CD14-positive monocyte (primary cell): ENCODE measurements around the gene BCR. TPM values are rescaled to one million over a fixed set of nuclear protein-coding genes. Genes with fewer than 3 reads are reported as not detected.

Source experiments
- DNase-seq, 3 donors: peaks; one replicate each; pipeline ENCODE4 v3.0.0-alpha.2; 2011 to 2022
- H2AFZ ChIP-seq: 2 replicates; pipeline ENCODE4 v1.6.0; 2012; ENCODE audit warnings: mild to moderate bottlenecking, low read depth, low read length, inconsistent platforms; ENCODE audit not compliant: insufficient read depth, poor library complexity, severe bottlenecking
- H3K27ac ChIP-seq, 2 donors: 1 replicate in 1 of 2; 2 replicates in 1 of 2; pipeline ENCODE4 v1.5.1; 2012 to 2013; ENCODE audit warnings: low read length in 2 of 2, control low read depth in 1 of 2, inconsistent platforms in 1 of 2, low read depth in 1 of 2, mild to moderate bottlenecking in 1 of 2
- H3K27me3 ChIP-seq, 2 donors: one replicate each; pipeline versions ENCODE4 v1.6.0 to v1.6.1; 2011 to 2013; ENCODE audit warnings: low read length in 2 of 2; ENCODE audit not compliant: control insufficient read depth in 2 of 2, insufficient read depth in 2 of 2
- H3K36me3 ChIP-seq, 2 donors: replicated peaks in 1 of 2; 1 replicate in 1 of 2; 2 replicates in 1 of 2; pipeline versions ENCODE4 v1.5.1 to v1.6.1; 2012 to 2013; ENCODE audit warnings: low read length in 2 of 2, control low read depth in 1 of 2, inconsistent platforms in 1 of 2, mild to moderate bottlenecking in 1 of 2; ENCODE audit not compliant: insufficient read depth in 2 of 2, control insufficient read depth in 1 of 2
- H3K4me1 ChIP-seq, 2 donors: 1 replicate in 1 of 2; 2 replicates in 1 of 2; pipeline versions ENCODE4 v1.5.1 to v1.6.1; 2012 to 2013; ENCODE audit warnings: low read length in 2 of 2, control low read depth in 1 of 2, inconsistent platforms in 1 of 2, mild to moderate bottlenecking in 1 of 2, moderate library complexity in 1 of 2; ENCODE audit not compliant: insufficient read depth in 2 of 2, control insufficient read depth in 1 of 2
- H3K4me2 ChIP-seq: replicated peaks from 2 replicates; pipeline ENCODE3; 2012; ENCODE audit warnings: low read length, moderate library complexity, mild to moderate bottlenecking; ENCODE audit not compliant: poor library complexity, severe bottlenecking; ENCODE audit errors: extremely low read depth
- H3K4me3 ChIP-seq, 3 experiments: fragments of 200-600 bp in 1 of 3; sonication (generic) in 1 of 3; replicated peaks in 1 of 3; 1 replicate in 2 of 3; 2 replicates in 1 of 3; pipeline ENCODE4 v1.5.1; 2011 to 2013; ENCODE audit warnings: low read length in 3 of 3, mild to moderate bottlenecking in 3 of 3, control low read depth in 2 of 3, low read depth in 2 of 3, inconsistent platforms in 1 of 3, moderate library complexity in 1 of 3
- H3K79me2 ChIP-seq: 2 replicates; pipeline ENCODE4 v1.6.0; 2012; ENCODE audit warnings: mild to moderate bottlenecking, control low read depth, inconsistent platforms, low read length, moderate library complexity; ENCODE audit not compliant: insufficient read depth
- H3K9ac ChIP-seq: 2 replicates; pipeline ENCODE4 v1.6.0; 2017; ENCODE audit warnings: low read length, mild to moderate bottlenecking; ENCODE audit not compliant: insufficient read depth, poor library complexity, severe bottlenecking
- H3K9me3 ChIP-seq, 2 donors: replicated peaks in 1 of 2; 1 replicate in 1 of 2; 2 replicates in 1 of 2; pipeline versions ENCODE4 v1.5.1 to v1.6.1; 2012 to 2013; ENCODE audit warnings: low read length in 2 of 2, control low read depth in 1 of 2; ENCODE audit not compliant: control insufficient read depth in 1 of 2, insufficient read depth in 1 of 2
- H4K20me1 ChIP-seq: 2 replicates; pipeline ENCODE4 v1.6.0; 2012; ENCODE audit warnings: mild to moderate bottlenecking, low read length, control low read depth, moderate library complexity; ENCODE audit not compliant: insufficient read depth
- H3K27ac Mint-ChIP-seq, 7 donors: one replicate each; pipeline ENCODE4 v1.8.0; 2020; ENCODE audit warnings: mild to moderate bottlenecking in 7 of 7, mixed read lengths in 7 of 7, moderate library complexity in 6 of 7, inconsistent platforms in 2 of 7
- H3K27me3 Mint-ChIP-seq, 3 donors: one replicate each; pipeline ENCODE4 v1.8.0; 2021 to 2022; ENCODE audit warnings: low read depth in 3 of 3, mild to moderate bottlenecking in 3 of 3, mixed read lengths in 3 of 3, moderate library complexity in 3 of 3, inconsistent platforms in 1 of 3
- H3K36me3 Mint-ChIP-seq, 2 donors: one replicate each; pipeline ENCODE4 v1.8.0; 2020; ENCODE audit warnings: mixed read lengths in 2 of 2, inconsistent platforms in 1 of 2, mild to moderate bottlenecking in 1 of 2
- H3K4me1 Mint-ChIP-seq: one replicate; pipeline ENCODE4 v1.8.0; 2020; ENCODE audit warnings: mild to moderate bottlenecking, mixed read lengths
- H3K4me3 Mint-ChIP-seq, 2 donors: one replicate each; pipeline ENCODE4 v1.8.0; 2020; ENCODE audit warnings: mild to moderate bottlenecking in 2 of 2, mixed read lengths in 2 of 2, moderate library complexity in 1 of 2
- H3K9me3 Mint-ChIP-seq, 7 donors: one replicate each; pipeline ENCODE4 v1.8.0; 2020 to 2022; ENCODE audit warnings: mixed read lengths in 7 of 7, mild to moderate bottlenecking in 6 of 7, moderate library complexity in 6 of 7, inconsistent platforms in 2 of 7
- CTCF ChIP-seq: fragments of 200-600 bp; IDR thresholded peaks from one replicate; pipeline ENCODE4 v1.8.0; 2022; ENCODE audit warnings: antibody characterized with exemption, mild to moderate bottlenecking
- WGBS: methylation state at CpG from one replicate; pipeline ENCODE4 v1.1.5; 2013; ENCODE audit warnings: missing lambda C conversion rate; ENCODE audit not compliant: insufficient coverage; 5-methylcytosine and 5-hydroxymethylcytosine counted together
- intact Hi-C, 2 donors: fragments of 100-400 bp; cut with micrococcal nuclease; formaldehyde crosslinking; loops; one replicate each; pipeline versions ENCODE4 v1.15.0 to v1.15.1; 2023
- polyA plus RNA-seq, 3 donors: library from polyadenylated mRNA; depleted of rRNA in 1 of 3; unstranded in 2 of 3; stranded (reverse) in 1 of 3; fragments of 300-500 nt in 2 of 3; fragments of >200 nt in 1 of 3; fragmentation: Illumina TruSeq in 2 of 3; gene quantifications; 1 replicate in 2 of 3; 2 replicates in 1 of 3; pipeline ENCODE4 v1.2.3, GENCODE V29; 2012 to 2021

Gene BCR
- polyA plus RNA-seq, 3 donors: 0.97 to 20.9 (median 0.97) TPM

DNA sequence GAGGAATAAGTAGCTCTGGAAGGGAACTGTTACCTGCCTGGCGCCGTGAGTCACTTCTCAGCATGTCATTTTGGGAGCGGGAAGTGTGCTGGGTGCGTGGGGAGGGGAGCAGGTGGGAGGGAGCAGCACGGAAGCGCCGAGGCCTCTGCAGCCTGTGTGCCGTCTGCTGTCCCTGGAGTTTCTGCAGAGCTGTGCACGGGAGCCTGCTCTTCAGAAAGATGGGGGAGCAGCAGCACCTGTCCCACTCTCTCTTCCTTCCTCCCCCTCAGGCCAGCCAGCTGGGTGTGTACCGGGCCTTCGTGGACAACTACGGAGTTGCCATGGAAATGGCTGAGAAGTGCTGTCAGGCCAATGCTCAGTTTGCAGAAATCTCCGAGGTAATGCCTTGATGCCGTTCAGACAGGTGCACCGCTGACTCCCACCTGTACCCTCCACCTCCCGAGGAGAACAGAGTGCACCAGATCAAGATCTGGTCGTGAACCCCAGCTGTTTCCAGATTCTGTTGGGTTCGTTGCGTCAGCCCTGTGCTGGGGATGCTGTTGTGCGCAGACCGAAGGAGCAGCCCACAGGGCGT is 87.9 kb downstream of the BCR start:
- Mint-ChIP-seq H3K27me3 (peaks cover 0 to 1% (median 0%) of the 10 kb centered on the region in 3 donors), H3K36me3 (peaks cover 84 to 89% of the 10 kb centered on the region in 2 donors), H3K4me3 (no peak overlapping the region), H3K4me1 (peaks cover 8% of the 10 kb centered on the region), H3K27ac (no peak overlapping the region), H3K9me3 (peaks cover 0 to 6% (median 0%) of the 10 kb centered on the region in 7 donors)
- DNase-seq: no peak
- intact Hi-C loops: no loop called here
- Histone ChIP-seq H3K36me3 (peaks cover 68 to 90% of the 10 kb centered on the region in 2 donors), H3K27me3 (no peaks in the 10 kb centered on the region), H3K9ac (no peak overlapping the region), H3K9me3 (no peaks in the 10 kb centered on the region), H3K4me1 (no peaks in the 10 kb centered on the region), H3K4me3 (no peak overlapping the region), H4K20me1 (no peaks in the 10 kb centered on the region), H2AFZ (no peak overlapping the region), H3K79me2 (no peaks in the 10 kb centered on the region), H3K4me2 (no peak overlapping the region), H3K27ac (no peak overlapping the region)
- 92% methylated on average over 19 of the region's 22 CpGs for WGBS
- no peak for TF ChIP-seq CTCF

- no peak overlapping the region for H3K27ac ChIP-seq
- no peak overlapping the region for H3K4me3 ChIP-seq
- no peak overlapping the region for H3K9ac ChIP-seq
- H4K20me1 ChIP-seq: no peaks in the 10 kb centered on the region
- no peaks in the 10 kb centered on the region for H3K79me2 ChIP-seq
- Mint-ChIP-seq H3K27me3 (peaks cover 0 to 1% (median 0%) of the 10 kb centered on the region in 3 donors), H3K9me3 (peaks cover 0 to 6% (median 0%) of the 10 kb centered on the region in 7 donors), H3K4me1 (peaks cover 2% of the 10 kb centered on the region), H3K27ac (no peak overlapping the region), H3K36me3 (peaks cover 84 to 89% of the 10 kb centered on the region in 2 donors), H3K4me3 (no peak overlapping the region)
- peaks cover 68 to 90% of the 10 kb centered on the region in 2 donors for H3K36me3 ChIP-seq
- no peaks in the 10 kb centered on the region for H3K27me3 ChIP-seq
- H3K9me3 ChIP-seq: no peaks in the 10 kb centered on the region
- 80% methylated on average over 6 of the region's 7 CpGs for WGBS
- intact Hi-C loops: no loop called here
- TF ChIP-seq CTCF: no peak
- DNase-seq: no peak
- H3K4me1 ChIP-seq: no peaks in the 10 kb centered on the region
- no peak overlapping the region for H2AFZ ChIP-seq
- H3K4me2 ChIP-seq: no peak overlapping the region
Observed at GRCh38 chr22:23268877-23269276, 88.6 kb downstream of the BCR start.
